Measurements from ENCODE around the gene GIGYF2. TPM values are rescaled to one million over a fixed set of nuclear protein-coding genes. Genes with fewer than 3 reads are reported as not detected.

Gene GIGYF2
- 49.4 and 55.3 TPM in 2 replicates for total RNA-seq (2021)
- long read RNA-seq, full-length matches to known transcripts: 13 of 425 reads
- long read RNA-seq, partial matches to known transcripts: 238 of 425 reads
- long read RNA-seq, other reads (novel, unspliced or antisense): 174 of 425 reads

- Histone ChIP-seq H3K79me2 (ENCODE audit: insufficient read depth, low read length) (peaks cover 26% of the 10 kb centered on the region; the same call in 1 of the 2 replicates), H2BK12ac (ENCODE audit: insufficient read length, low read depth, low read length) (no peak within 1 kb of the TSS), H3K9ac (ENCODE audit: extremely low read depth, insufficient read length, low read length) (peak within 1 kb of the TSS; percentile 89), H2AK5ac (ENCODE audit: insufficient read length, low read length) (no peak within 1 kb of the TSS), H4K20me1 (ENCODE audit: control insufficient read depth, insufficient read depth, insufficient read length) (no peaks in the 10 kb centered on the region), H3K18ac (ENCODE audit: insufficient read length, low read depth, low read length) (no peak within 1 kb of the TSS), H3K23ac (ENCODE audit: insufficient read length, low read depth, low read length) (no peak within 1 kb of the TSS), H4K91ac (ENCODE audit: insufficient read length, low read depth, low read length) (no peak within 1 kb of the TSS), H3K27me3 (ENCODE audit: insufficient read depth, low read length) (no peaks in the 10 kb centered on the region), H3K27ac (ENCODE audit: insufficient read length, low read depth, low read length) (no peak within 1 kb of the TSS), H3K23me2 (ENCODE audit: insufficient read length, low read depth, low read length, poor library complexity, severe bottlenecking) (peaks cover 3% of the 10 kb centered on the region), H3K79me1 (ENCODE audit: insufficient read depth, low read depth, low read length, poor library complexity, severe bottlenecking) (no peaks in the 10 kb centered on the region), H3K9me3 (ENCODE audit: control insufficient read depth, low read depth, low read length) (no peaks in the 10 kb centered on the region), H2BK15ac (ENCODE audit: low read depth, low read length) (no peak within 1 kb of the TSS), H3K4me1 (ENCODE audit: insufficient read depth, low read length) (no peaks in the 10 kb centered on the region; the same call in 1 of the 2 replicates), H2AFZ (ENCODE audit: low read length) (no peak within 1 kb of the TSS), H3T11ph (ENCODE audit: low read length) (no peak within 1 kb of the TSS), H3K4ac (ENCODE audit: low read depth, low read length) (no peak within 1 kb of the TSS), H4K8ac (replicated peaks; ENCODE audit: insufficient read length, low read depth, low read length) (no peak within 1 kb of the TSS), H2BK5ac (ENCODE audit: insufficient read length, low read length) (no peak within 1 kb of the TSS), H3K14ac (ENCODE audit: insufficient read depth, low read length) (peak within 1 kb of the TSS; percentile 59; the same call in 1 of the 2 replicates), H3K4me2 (ENCODE audit: insufficient read depth, insufficient read length, low read length) (peak within 1 kb of the TSS; percentile 93), H2BK20ac (ENCODE audit: low read depth, low read length, poor library complexity, severe bottlenecking) (no peak within 1 kb of the TSS), H4K5ac (ENCODE audit: insufficient read length, low read depth, low read length) (no peak within 1 kb of the TSS), H2BK120ac (ENCODE audit: low read depth, low read length, poor library complexity, severe bottlenecking) (no peak within 1 kb of the TSS), H3K56ac (ENCODE audit: insufficient read length, low read depth, low read length) (no peak within 1 kb of the TSS)
- TF ChIP-seq CTCF (conservative IDR thresholded peaks at IDR 0.05): no peak; the same call in 2 of the 3 replicates
- H3K27me3 Mint-ChIP-seq (ENCODE audit: low read depth): no peaks in the 10 kb centered on the region
- peak; percentile 99 for DNase-seq
- H3K36me3 Mint-ChIP-seq (ENCODE audit: insufficient read depth in 1 of 3, low read depth in 3 of 3): peaks cover 5 to 12% (median 6%) of the 10 kb centered on the region in 3 experiments; a peak in 2 of 7 replicates
- WGBS (ENCODE audit: extremely low coverage, insufficient read length, low lambda C conversion rate): no CpG with 5 or more reads among the region's 71 CpGs
- H3K4me3 Mint-ChIP-seq: peak within 1 kb of the TSS; percentile 93 to 97
- no peaks in the 10 kb centered on the region; a peak in 2 of 5 replicates for H3K9me3 Mint-ChIP-seq
- H3K27ac Mint-ChIP-seq: peak within 1 kb of the TSS; percentile 48 to 96 (median 93); a peak in 5 of 7 replicates
- peaks cover 29 to 32% of the 10 kb centered on the region in 2 experiments for H3K4me1 Mint-ChIP-seq
These were observed at the start of gene GIGYF2 for GRCh38 chr2:232697059-232697806. TSS of gene GIGYF2 (plus strand) at chr2:232697331. CDS start at chr2:232735198, 37,867 bp downstream.

Measured in H9 (cell line).